ENCODE measurements around the gene SCUBE1.
A peak's percentile ranks its signal among the peaks of the same experiment; 100 is the strongest.
"Not testable (repeated sequence)": the region's sequence is repeated elsewhere in the genome, so short reads cannot be mapped to it uniquely, and the experiment has no call there.

Gene SCUBE1

DNA sequence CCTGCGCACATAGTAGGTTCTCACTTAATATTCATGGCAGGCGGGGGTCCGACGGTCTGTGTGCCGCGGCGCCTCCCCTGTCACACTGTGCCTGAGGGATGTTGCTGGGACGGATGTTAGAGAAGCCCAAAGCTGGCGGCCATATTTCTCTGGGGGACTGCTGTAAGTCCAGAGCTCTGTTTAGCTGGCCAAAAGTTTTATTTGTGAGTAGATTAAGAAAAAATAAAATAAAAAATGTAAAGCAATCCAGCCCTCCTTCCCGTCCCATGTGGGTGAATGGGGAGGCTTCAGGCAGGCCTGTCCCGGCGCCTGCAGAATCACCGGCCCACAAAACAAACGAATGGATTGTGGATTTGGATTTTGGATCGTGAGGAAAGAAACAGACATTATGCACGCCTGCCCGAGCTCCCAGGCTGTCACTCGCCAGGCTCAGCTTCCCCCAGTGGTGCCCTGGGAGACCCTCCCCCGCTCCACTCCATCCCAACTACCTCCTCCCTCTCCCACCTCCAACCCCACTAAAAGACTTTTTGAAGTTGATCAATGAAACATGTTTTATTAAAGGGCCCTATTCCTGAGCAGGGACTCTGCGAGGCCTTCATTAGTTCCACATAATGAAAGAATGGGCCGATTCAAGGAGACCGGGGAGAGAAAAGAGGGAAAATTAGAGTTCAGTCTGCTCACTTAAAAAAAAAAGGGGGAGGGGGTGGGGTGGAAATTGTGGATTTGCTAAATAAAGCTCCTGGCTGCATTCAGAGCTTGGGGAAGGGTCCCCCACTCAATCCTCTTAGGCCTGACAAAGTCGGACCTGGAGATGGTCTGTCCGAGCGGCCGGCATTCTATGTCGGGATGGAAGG is 20.4 kb upstream of the SCUBE1 start:
- in situ Hi-C loops (cut with MboI; ENCODE audit: low pct_unique_long_range_greater_than_20kb, low sequenced_read_pairs, unreplicated experiment): no loop called here
- TF ChIP-seq CTCF (IDR thresholded peaks at IDR 0.05; ENCODE audit: extremely low read depth, insufficient read depth, missing control alignments): no peak
- DNase-seq (ENCODE audit: low spot score): no peak

DNA sequence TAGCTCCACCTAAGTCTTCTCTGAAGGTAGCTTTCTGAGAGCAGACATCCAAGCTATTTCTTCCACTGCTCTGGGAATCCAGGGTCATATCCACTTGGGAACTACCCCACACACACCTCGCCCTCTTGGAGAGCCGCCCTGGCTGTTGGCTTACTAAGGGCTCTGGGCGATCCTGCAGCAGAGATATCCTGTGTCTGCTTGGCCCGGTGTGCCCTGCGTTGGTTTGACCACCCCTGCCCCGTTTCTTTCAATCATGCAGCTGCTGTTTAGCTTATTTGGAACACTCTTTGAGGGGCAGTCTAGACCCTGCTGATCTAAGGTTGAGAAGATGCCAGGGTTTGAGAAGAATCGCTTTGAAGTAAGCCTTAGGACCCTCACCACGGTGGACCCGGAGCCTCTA is 17.4 kb upstream of the SCUBE1 start:
- no peak for DNase-seq (ENCODE audit: low spot score)
- no peak for TF ChIP-seq CTCF (IDR thresholded peaks at IDR 0.05; ENCODE audit: extremely low read depth, insufficient read depth, missing control alignments)
- in situ Hi-C loops (cut with MboI; ENCODE audit: low pct_unique_long_range_greater_than_20kb, low sequenced_read_pairs, unreplicated experiment): no loop called here

GRCh38 chr22:43356881-43357280 is 13.7 kb upstream of the SCUBE1 start:
- no peak for DNase-seq (ENCODE audit: low spot score)
- in situ Hi-C loops (cut with MboI; ENCODE audit: low pct_unique_long_range_greater_than_20kb, low sequenced_read_pairs, unreplicated experiment): no loop called here
- no peak for TF ChIP-seq CTCF (IDR thresholded peaks at IDR 0.05; ENCODE audit: extremely low read depth, insufficient read depth, missing control alignments)

DNA sequence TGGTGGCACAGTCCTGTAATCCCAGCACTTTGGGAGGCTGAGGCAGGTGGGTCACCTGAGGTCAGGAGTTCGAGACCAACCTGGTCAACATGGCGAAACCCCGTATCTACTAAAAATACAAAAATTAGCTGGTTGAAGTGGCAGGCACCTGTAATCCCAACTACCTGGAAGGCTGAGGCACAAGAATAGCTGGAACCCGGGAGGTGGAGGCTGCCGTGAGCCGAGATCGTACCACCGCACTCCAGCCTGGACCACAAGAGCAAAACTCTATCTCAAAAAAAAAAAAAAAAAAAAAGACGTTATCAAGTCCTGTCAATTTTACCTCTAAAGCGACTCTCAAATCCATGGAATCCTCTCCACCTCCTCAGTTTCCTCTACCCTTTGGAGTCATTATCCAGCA is 12.5 kb upstream of the SCUBE1 start:
- DNase-seq (ENCODE audit: low spot score); in situ Hi-C loops (cut with MboI; ENCODE audit: low pct_unique_long_range_greater_than_20kb, low sequenced_read_pairs, unreplicated experiment): not testable (repeated sequence)

GRCh38 chr22:43351966-43352345 is 8.8 kb upstream of the SCUBE1 start:
- no peak for TF ChIP-seq CTCF (IDR thresholded peaks at IDR 0.05; ENCODE audit: extremely low read depth, insufficient read depth, missing control alignments)
- in situ Hi-C loops (cut with MboI; ENCODE audit: low pct_unique_long_range_greater_than_20kb, low sequenced_read_pairs, unreplicated experiment): no loop called here
- DNase-seq (ENCODE audit: low spot score): no peak

GRCh38 chr22:43349636-43350035 is 6.5 kb upstream of the SCUBE1 start:
- TF ChIP-seq CTCF (IDR thresholded peaks at IDR 0.05; ENCODE audit: extremely low read depth, insufficient read depth, missing control alignments): no peak
- no peak for DNase-seq (ENCODE audit: low spot score)
- in situ Hi-C loops (cut with MboI; ENCODE audit: low pct_unique_long_range_greater_than_20kb, low sequenced_read_pairs, unreplicated experiment): no loop called here

DNA sequence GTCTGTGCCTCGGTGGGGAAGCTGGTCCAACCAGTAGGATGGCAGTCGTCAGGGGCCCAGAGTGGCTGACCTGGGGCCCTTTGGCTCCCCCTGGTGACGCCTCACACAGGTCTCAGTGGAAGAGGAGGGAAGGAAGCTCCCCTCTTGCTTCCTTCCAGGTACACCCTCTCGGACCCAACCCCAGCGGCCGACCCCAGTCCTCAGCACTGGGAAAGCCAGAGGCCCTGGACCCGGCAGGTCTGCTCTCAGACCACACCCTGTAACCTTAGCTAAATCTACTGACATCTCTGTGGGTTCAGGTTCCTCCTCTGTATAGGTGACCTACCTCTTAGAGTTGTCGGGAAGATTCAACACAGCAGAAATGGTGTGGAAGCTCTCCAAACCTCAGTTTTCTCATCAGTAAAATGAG is 3.4 kb upstream of the SCUBE1 start:
- DNase-seq (ENCODE audit: low spot score): peak; percentile 85
- TF ChIP-seq CTCF (IDR thresholded peaks at IDR 0.05; ENCODE audit: extremely low read depth, insufficient read depth, missing control alignments): peak; percentile 75
- in situ Hi-C loops (cut with MboI; ENCODE audit: low pct_unique_long_range_greater_than_20kb, low sequenced_read_pairs, unreplicated experiment): no loop called here

Data from GM13977 (cell line).